Thyroid gland (tissue), 4 donors: Measurements from ENCODE around the gene PASK.

Experiments used
- POLR2A ChIP-seq, 2 donors: fragments of 450-650 bp; IDR thresholded peaks; one replicate each; pipeline ENCODE4 v1.6.1; 2017; ENCODE audit warnings: antibody characterized with exemption in 2 of 2, mild to moderate bottlenecking in 2 of 2, moderate library complexity in 1 of 2
- TF ChIP-seq, protein P1 (sequence below), 6 experiments: fragments of 200-600 bp in 3 of 6; fragments of 450-650 bp in 3 of 6; sonication (generic) in 3 of 6; IDR thresholded peaks; one replicate each; pipeline ENCODE4 v1.5.1; 2016 to 2019; ENCODE audit warnings: antibody characterized with exemption in 6 of 6, mild to moderate bottlenecking in 2 of 6, inconsistent platforms in 1 of 6, moderate library complexity in 1 of 6

DNA sequence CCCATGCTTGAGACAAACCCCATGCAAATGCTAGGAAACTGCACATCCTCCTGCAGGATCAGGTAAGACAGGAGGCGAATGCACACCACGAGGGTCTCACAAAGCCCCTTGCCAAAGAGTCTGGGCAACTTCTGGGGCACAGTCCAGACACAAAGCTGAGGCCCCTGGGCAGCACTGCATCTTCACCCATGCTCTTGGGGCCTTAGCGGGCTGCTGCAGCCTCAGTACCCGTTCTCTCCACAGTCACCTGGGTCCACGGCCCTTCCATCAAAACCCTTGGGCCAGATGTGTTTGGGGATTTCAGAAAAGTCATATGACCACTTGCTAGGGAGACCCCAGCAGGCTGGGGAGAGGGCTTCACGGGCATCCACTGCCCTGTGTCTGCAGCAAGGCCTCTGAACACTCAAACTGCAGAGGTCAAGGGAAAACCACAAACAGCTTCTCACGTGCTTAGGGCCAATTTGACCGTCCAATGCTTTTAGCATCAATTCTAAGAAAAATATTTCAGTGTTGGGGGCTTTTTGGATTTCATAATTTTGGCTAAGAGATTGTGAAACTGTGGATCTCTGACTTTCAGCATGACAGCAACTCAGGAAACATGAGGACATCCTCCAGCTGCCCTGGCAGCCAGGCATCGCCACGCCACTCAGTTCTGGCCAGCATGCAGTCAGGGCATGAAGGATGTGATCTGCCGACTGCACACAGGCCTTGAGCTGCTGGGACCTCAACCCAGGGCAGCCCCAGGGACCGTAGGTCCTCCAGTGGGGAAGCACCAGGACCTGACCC, 20.0 kb downstream of the PASK start:
- TF ChIP-seq, protein P1, sequence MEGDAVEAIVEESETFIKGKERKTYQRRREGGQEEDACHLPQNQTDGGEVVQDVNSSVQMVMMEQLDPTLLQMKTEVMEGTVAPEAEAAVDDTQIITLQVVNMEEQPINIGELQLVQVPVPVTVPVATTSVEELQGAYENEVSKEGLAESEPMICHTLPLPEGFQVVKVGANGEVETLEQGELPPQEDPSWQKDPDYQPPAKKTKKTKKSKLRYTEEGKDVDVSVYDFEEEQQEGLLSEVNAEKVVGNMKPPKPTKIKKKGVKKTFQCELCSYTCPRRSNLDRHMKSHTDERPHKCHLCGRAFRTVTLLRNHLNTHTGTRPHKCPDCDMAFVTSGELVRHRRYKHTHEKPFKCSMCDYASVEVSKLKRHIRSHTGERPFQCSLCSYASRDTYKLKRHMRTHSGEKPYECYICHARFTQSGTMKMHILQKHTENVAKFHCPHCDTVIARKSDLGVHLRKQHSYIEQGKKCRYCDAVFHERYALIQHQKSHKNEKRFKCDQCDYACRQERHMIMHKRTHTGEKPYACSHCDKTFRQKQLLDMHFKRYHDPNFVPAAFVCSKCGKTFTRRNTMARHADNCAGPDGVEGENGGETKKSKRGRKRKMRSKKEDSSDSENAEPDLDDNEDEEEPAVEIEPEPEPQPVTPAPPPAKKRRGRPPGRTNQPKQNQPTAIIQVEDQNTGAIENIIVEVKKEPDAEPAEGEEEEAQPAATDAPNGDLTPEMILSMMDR (IDR thresholded peaks at IDR 0.05), result no peak
- no peak for TF ChIP-seq POLR2A (IDR thresholded peaks at IDR 0.05)
